ENCODE data around the gene LDLRAD4.

Gene LDLRAD4

DNA sequence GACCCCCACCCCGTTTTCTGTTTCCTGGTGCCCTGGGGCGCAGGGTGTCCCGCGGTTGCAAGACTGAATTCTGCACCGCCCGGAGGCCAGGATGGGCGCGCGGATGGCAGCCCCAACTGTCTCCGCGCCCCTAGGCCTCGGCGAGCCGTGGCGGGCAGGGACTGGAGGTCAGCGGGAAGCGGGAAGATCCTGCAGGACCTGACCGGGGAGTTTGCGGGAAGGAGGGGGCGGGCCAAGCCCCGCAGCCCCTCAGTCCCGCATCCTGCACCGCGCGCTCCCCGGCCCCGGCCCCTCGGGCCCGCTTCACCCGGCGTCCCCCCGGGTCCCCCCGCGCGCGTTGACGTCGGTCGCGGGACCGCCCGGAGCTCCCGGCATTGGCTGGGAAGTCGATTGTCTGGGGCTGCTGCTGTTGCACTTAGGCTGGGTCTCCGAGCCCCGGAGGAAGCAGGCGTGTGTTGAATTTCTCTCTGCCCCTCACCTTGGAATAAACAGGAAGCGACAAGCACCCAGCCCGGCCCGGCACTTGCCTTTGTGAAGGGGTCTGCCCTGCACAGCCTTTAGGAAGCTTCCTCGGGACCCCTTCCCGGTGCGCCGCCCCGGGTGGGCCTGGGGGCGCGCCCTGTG is at the start of gene LDLRAD4:
LDLRAD4 (plus strand) TSS at position 393 of the 624 bp plus-strand sequence.
- no peak for DNase-seq

DNA sequence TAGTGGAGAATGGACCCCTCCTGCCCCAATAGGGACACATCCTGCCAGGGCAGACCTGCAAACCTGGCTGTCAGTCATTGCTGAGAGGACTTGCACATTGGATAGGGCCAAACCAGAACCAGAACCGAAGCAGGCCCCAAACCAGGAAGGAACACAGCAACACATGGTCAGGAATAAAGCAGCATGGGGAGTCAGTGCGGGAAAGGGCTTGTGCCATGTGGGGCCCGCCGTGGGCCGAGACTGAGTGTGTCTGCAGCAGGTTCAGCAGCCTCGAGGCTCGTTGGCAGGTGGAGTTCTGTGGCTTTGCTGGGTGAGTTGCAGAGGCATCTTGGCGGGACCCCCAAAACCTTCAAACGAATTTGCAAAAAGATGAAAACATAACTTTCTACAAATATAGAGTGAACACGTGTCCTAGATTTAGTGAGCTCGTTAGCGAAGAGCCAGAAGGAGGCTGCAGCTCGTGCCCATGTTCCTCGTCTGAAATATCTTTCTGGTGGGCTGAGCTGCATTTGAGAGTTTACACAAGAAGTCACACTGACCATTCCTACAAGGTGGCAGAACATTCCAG is 44.9 kb upstream of the LDLRAD4 start:
- no peak for DNase-seq

DNA sequence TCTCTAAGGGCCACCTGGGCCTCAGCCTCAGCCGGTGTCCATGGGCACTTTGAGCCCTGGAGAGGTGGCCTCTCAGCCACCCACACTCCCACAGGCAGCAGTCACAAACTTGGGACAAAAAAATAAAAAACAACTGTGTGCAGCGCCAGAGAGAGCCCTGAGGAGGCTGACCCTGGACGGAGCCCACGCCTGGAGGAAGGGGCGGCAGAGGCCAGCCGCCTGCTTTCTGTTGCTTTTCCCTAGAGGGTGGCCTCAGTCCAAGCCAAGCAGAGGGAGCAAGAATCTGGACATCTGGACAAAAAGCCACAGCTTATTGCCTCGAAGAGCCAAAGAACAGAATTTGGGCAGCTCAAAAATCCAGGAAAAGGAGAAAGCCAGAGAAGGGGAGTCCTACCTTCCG is 43.3 kb upstream of the LDLRAD4 start:
- no peak for DNase-seq

DNA sequence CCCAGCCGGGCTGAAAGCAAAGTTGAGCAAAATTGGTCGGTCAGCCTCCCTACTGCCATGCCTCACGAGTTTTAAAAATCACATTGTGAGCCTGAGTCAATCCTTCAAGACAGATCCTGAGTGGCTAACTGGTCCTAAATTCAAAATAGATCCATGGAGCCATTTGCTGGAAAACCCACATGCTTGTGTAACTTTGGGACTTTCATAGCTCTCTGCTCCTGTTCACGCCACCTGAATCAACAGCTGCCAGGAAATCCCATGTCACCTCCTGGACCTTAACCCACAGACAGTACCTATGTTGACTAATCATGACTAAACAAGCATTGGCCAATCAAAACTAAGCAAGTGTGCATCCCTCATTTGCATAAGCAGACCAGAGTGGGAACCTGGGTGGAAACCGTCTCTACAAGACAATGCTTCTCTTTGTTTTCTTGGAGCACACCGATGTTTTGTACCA is 42.8 kb upstream of the LDLRAD4 start:
- peak; percentile 37 for DNase-seq

DNA sequence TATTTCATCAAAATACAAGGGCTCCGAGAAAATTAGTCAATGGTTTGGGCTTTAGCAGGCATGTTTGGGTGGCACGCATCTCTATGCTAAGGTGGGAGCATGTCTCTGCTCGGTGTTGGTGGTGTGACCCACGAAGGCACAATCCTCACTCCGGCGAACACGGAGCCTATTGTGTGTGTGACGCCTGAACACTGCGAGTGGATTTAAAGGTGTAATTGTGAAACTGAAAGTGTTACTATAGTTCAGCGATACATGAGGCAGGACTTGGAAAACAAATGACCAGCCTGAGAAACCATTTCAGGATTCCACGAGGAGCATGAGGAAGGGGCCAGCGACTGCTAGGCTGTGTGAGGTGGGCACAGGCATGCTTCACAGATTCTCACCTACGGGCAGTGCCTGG is 41.7 kb upstream of the LDLRAD4 start:
- no peak for DNase-seq

DNA sequence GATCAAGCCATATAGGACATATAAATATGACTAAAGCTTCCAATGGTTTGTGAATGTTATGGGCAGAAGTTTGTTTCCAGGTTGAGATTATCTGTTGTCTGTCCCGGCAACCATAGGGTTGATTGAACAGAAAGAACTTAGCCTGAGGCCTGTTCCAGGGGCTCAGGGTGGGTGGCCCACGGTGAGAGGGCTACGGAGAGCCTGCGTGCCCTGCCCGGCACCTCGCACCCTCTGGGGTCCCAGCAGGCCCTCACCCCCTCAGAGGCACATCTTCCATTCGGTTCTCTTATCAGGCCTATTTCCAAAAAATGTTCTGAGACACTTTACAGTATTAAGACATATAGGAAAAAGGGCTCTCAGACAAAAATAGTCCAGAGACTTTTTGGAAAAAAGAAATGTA is 40.4 kb upstream of the LDLRAD4 start:
- DNase-seq: no peak

DNA sequence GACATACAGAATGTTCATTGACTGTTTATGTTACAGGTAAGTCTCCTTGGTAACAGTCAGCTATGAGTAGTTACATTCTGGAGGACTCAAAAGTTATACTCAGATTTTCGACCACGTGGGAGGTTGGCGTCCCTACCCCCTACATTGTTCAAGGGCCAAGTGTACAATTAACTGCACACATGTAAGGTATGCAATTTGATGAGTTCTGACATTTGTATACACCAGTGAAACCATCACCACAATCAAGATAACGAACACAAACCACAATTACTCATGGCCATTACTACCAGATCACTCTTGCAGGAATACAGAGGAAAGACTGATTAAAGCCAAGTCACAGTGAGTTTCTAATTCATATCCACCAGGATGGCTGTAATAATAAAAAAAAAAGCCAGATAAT is 39.6 kb upstream of the LDLRAD4 start:
- DNase-seq: no peak

DNA sequence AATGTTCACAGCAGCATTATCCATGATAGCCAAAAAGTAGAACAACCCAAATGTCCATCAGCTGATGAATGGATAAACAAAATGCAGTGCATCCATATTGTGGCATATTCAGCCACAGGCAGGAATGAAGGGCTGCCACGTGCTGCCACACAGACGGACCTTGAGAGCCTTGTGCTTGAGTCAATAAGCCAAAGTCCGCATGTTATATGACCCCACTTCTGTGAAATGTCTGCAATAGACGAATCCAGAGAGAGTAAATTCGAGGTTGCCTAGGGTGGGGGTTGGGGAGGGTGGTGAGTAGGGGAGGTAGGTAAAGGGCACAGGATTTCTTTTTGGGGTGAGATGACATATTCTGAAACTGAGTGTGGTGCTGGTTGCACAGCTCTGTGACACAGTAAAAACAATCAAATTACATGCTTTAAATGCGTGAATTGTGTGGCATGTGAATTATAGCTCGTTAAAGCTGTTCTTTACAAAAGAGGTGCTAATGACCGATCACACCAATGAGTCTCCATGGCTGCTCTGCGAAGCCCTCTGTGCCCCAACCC is 38.9 kb upstream of the LDLRAD4 start:
- DNase-seq: no peak

DNA sequence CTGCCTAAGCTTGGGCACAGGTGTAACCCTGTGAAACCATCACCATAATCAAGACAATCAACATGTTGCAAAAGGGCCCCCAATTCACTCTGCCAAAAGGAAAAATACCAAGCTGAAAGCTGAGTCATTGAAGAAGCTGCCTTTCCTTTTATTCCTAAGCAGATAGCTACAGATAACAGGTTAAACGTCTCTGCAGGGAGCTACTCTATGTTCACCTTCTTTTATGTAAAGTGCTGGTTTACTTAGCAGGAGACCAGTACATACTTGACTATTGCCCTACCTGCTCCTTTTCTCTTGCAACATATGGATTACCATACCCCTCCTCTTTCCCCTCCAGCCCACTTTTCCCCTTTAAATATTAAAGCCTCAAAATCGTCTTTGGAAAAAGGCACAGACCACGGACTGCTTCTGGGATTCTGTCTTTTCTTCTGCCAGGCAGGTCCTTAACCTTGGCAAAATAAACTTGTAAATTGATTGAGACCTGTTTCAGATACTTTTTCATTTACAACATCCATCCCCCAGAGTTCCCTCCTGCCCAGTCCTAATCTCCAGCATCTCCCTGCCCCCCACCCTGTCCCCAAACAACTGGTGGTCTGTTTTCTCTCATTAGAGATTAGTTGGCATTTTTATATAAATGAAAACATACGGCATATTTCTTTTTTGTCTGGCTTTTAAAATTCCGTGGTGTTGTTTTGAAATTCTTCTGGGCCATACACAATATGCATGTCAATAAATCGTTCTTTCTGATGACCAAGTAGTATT is 37.8 kb upstream of the LDLRAD4 start:
- DNase-seq: no peak

DNA sequence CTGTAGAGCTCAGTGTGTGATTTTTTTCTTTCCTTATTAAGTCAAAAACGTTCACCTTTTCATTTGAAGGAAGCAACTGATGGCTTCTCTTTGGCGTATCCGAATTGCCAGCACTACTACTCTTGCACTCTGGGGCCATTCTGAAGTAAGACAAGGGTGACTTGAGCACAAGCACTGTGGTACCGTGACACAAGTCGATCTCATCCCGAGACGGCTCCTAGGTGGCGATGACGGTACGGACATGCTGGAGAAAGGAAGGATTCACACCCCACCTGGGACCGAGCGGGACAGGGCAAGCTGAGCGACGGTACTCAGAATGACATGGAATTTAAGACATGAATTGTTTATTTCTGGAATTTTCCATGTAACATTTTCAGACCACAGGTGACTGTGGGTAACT is 36.8 kb upstream of the LDLRAD4 start:
- no peak for DNase-seq

DNA sequence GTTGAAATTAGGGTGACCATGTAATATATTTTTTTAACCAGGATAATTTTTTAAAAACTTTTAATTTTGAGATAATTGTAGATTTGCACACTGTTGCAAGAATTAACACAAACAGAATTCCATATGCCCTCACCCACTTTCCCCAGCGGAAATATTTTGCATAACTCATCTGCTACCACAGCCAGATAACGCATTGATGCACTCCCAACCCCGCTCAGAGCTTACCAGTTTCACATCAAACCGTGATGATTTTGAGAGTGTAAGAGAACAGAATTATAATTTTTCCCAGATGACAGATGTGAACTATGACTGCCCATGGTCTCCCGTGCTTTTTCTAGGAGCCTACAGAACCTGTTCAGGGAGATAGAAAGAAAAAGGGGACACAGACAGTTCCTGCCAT is 35.2 kb upstream of the LDLRAD4 start:
- no peak for DNase-seq

DNA sequence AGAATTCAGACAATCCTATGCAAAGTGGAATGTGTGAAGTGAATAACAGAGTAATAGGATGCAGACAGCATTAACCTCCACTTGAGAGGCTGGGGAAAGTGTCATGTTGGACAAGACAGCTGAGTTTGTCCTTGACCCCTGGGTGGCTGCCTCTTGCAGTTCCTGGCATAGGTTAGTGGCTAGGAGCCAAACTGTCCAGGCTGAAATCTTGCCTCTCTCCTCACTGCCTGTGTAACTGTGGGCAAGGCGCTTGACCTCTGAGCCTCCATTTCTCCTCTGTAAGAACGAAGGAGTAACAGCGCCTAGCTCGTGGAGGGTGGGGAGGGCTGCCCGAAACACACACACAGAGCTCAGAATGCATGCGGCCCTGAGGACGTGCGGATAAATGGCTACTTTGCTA is 34.8 kb upstream of the LDLRAD4 start:
- no peak for DNase-seq

DNA sequence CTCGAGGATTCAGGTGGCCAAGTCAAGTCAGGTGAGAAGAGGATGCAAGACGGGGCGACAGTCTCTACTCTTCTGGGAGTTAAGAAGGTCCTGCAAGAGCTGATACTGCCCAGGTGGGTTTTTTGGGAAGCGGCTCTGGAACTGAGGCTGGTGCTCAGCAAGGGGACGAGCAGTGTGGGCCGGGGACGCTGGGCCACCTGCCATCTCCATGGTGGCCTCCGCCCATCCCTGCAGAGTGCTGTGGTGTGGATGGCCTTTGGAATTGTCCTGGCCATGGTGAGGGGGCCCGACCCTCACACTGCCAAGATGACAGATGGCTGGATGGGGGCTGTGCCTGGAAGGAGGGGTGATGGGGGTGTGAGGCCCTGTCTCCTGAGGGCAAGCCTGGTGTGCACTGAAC is 34.2 kb upstream of the LDLRAD4 start:
- no peak for DNase-seq

DNA sequence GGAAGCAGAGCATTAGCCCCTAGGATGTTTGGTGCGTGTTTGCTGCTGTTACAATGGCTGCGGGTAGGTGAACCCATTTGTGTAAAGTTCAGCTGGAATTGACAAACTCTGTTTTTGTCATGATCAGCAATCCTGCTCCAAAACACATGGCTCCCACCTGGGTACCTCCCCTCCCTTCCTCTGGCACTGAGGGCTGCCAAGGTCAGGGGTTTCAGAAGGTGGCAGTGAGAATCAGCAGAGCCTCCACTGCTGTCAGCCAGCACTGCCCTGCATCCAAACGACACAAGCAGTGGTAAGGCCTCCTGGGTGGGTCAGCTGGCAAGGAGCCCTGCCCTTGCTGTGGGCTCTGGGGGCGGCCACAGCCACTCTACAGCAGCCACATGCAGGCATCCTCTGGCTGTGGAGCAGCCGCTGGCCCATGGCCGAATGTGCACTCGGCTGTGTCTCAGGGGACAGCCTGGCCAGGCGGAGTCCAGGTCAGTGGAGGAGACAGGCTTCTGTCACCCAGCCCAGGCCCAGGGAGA is 32.8 kb upstream of the LDLRAD4 start:
- DNase-seq: no peak

DNA sequence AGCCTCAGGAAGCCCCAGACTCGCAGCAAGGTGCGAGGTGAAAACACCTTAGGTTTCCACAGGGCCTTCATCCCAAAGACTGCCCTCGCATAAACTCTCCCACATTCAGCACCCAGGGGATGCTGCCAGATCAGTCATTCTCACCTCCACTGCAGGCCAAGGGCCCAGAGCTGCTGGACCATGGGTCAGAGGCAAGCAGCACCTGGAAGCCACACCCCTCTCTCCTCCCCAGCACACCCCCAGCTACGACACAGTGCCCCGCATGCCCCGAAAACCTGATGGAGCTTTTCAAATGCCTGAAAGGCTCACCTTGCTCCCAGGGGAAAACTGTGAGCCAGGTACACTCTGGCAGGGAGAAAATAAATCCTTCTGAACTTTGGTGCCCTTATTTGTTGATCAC is 31.9 kb upstream of the LDLRAD4 start:
- no peak for DNase-seq

DNA sequence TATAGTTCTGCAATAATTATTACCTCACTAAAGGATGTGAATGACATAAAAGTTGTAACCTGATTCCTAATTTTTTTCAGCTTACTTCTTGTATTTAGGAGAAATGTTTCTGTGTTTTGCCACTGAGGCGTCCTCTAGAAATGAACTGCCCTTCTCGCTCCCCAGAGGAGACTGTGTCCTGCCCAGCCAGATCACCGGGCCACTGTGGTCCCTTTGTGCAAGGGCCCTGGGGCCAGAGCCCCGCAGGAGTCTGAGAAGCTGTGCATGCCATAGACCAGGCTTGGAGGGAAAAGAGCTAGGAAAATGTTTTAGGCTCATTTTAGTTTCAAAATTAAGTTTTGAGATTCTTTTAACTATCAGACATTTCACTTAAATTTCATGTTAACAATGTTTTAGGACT is 31.1 kb upstream of the LDLRAD4 start:
- no peak for DNase-seq

DNA sequence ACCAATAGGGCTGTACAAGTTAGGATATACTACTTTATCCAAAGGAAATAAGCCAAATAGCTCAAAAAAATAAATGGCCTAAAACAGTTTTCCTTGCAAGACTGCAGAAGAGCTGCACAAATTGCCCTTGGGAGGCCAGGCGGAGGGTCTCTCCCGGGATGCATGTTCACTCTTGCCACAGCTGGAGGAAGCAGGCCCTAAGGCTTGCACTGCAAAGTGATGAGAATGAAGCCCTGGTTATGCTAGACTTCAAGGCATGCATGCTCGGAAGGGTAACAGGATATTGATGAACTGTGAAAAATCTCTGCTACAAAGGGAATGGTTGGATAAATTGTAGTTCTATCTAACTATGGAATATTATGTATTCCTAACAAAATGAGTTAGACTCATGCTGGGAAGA is 27.5 kb upstream of the LDLRAD4 start:
- DNase-seq: no peak

DNA sequence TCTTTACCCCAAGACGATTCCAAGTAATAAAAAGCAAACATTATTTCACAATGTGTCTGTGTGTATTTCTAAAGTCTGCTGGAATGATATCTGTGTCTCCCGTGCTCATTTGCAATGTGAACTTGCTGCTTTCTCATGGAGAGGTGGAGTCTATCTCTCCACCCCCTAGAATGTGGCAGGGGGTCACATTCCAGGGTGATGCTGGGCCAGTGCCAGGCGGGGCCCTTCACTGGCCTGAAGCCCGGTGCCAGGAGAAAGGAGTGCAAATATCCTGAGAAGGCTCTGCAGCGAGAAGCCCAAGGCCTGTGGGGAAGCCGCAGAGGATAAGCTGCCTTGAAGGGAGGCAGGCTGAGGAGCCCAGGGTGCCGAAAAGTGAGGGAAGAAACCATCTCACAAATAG is 26.8 kb upstream of the LDLRAD4 start:
- no peak for DNase-seq

DNA sequence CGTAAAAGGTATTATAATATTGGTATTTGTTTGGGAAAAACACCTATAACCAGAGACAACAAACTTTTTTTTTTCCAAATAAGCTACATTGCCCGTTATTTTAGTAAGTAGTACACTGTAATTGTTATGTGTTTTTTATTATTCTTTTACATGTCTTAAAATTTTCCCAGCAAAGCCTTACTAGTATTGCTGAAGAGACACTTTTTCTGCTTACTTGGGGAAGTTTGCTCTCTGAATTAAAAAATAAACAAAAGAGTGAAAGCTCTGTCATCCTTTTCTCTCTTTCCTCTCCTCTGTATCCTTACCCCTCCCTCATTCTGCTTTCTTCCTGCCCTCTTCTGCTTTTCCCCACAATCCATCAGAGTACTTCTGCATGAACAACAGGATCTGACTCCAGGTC is 25.6 kb upstream of the LDLRAD4 start:
- DNase-seq: no peak

DNA sequence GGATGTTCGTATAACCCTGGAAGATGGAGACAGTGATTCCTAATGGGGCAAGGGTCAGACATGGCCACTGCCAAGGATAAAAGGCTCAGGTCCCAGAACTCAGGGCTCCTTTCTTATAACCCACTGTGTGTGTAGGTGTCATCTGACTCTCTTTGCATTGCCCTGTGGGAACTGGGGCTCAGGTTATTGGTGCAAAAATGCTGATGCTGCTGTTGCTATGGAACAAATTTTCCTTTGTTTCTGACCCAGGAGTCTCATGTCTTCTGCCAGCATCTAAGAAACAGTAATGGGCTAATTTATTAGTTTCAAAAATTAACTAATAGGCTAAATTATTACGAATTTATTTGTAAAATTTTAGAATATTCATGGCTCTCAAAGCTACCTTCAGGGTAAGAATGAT is 24.3 kb upstream of the LDLRAD4 start:
- DNase-seq: no peak

DNA sequence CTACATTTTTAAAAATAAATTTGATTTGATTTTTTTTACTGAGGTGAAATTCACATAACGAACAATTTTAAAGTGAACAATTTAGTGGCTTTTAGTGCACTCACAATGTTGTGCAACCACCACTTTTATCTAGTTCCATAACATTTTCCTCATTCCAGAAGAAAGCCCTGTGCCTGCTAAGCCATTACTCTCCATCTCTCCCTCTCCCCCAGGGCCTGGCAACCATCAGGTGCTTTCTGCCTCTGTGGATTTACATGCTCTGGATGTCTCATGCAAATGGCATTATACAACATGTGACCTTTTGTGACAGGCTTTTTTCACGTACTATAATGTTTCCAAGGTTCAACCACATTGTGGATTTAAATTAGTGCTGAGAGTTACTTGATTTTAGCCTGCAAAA is 19.9 kb upstream of the LDLRAD4 start:
- DNase-seq: no peak

DNA sequence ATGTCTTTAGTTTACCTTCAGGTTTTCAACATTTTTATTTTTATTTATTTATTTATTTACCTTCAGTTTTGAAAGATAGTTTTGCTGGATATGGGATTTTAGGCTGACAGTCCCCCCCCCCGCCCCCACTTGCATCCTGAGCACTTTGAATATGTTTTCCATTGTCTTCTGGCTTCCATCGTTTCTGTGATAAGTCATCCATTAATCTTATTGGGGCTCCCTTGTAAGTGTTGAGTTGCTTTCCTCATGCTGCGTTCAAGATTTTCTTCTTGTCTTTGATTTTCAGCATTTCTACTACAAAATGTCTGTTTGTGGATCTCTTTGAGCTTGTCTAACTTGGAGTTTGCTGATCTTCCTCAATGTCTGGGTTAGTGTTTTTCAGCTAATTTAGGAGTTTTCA is 19.4 kb upstream of the LDLRAD4 start:
- no peak for DNase-seq

DNA sequence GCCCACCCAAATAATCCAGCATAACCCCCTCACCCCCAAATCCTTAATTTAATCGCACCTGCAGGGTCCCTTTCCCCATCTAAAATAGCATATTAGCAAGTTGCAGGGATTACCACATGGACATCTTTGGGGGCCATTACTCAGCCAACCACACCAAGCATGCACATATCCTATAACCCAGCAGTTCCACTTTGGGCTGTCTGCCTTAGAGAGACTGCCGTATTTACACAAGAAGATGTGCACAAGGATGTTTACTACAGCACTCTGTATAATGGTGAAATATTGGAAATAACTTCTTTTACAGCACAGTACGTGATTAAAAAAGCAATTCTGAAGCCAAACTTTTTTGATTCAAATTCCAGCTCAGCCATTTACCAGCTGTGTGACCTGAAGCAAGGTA is 17.3 kb upstream of the LDLRAD4 start:
- no peak for DNase-seq

DNA sequence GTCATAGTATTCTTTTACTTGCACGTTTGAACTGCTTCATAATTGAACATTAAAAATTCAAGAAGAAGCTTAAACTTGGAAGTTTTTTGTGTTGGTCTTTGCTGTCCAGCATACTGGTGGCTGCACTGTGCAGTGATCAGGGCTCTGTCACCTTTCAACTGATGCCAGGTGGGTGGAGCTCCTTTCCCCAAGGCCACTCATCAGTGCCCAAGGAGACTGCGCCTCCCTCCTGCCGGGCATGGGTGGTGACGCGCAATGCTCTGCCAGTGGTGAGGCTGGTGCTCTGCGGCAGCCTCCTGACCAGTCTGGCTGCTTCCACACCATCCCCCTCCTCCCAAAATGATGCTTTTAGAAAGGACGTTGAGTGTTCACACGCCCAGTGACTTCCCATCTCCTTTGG is 16.0 kb upstream of the LDLRAD4 start:
- DNase-seq: no peak
